Cardiac atrium fibroblast (primary cell): ENCODE results near the gene MED23. TPM values are rescaled to one million over a fixed set of nuclear protein-coding genes. Genes with fewer than 3 reads are reported as not detected.

ENCODE experiments used
- total RNA-seq: library from RNA; depleted of rRNA; stranded (reverse); fragments of >200 nt; gene quantifications from 2 replicates; pipeline ENCODE4 v1.2.3, GENCODE V29; 2015

MED23 gene, protein sequence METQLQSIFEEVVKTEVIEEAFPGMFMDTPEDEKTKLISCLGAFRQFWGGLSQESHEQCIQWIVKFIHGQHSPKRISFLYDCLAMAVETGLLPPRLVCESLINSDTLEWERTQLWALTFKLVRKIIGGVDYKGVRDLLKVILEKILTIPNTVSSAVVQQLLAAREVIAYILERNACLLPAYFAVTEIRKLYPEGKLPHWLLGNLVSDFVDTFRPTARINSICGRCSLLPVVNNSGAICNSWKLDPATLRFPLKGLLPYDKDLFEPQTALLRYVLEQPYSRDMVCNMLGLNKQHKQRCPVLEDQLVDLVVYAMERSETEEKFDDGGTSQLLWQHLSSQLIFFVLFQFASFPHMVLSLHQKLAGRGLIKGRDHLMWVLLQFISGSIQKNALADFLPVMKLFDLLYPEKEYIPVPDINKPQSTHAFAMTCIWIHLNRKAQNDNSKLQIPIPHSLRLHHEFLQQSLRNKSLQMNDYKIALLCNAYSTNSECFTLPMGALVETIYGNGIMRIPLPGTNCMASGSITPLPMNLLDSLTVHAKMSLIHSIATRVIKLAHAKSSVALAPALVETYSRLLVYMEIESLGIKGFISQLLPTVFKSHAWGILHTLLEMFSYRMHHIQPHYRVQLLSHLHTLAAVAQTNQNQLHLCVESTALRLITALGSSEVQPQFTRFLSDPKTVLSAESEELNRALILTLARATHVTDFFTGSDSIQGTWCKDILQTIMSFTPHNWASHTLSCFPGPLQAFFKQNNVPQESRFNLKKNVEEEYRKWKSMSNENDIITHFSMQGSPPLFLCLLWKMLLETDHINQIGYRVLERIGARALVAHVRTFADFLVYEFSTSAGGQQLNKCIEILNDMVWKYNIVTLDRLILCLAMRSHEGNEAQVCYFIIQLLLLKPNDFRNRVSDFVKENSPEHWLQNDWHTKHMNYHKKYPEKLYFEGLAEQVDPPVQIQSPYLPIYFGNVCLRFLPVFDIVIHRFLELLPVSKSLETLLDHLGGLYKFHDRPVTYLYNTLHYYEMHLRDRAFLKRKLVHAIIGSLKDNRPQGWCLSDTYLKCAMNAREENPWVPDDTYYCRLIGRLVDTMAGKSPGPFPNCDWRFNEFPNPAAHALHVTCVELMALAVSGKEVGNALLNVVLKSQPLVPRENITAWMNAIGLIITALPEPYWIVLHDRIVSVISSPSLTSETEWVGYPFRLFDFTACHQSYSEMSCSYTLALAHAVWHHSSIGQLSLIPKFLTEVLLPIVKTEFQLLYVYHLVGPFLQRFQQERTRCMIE (N-terminal part only)
- total RNA-seq: 13.2 and 18.0 TPM in 2 replicates

DNA sequence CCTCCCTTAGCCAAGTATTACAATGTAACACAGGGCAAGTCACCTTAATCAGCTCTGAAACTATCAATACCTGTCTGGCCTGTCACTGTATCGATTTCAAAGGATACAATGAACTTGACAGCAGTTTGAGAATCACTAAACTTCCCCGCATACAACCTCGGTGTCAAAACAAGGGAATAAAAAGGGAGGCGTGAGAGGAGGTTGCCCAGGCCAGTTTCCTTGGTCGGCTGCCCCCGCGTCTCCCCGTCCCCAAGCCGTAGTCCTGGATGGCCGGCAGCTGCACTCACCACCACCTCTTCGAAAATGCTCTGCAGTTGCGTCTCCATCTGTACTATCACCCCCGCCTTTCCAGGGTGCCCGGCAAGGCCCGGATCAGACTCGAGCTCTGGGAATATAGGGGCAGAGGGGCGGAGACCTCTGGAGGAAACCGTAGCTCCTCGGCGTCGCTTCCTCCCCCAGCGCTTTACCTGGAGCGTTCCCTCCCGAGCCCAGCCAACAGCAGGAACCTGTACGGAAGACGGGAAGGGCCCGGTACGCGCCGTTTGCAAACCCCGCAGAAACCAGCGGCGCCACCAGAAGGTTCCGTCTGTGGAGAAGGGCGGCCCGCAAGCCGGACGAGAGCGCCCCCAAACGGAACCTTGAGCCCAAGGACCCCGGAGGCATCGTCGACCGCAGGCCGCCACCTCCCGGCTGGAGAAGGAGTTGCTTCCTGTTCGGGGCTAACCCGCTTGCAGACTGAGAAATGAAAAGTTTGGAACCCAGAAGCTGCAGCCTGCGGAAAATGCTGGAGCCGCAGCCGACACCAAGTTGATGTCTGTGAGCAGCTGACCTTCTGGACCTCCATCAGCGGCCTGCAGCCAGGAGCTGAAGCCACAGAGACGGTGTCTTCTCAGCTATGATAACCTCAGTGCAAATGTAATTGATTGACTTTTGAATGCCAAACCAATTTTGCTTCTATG lies at the start of gene MED23:
Gene MED23, minus strand, starts transcription at position 519 of the 959 bp plus-strand sequence. Its CDS starts 193 bp downstream, at position 326.

GRCh38 chr6:131636880-131637792 lies 9.1 kb upstream of the MED23 start, which contains the start of gene ENPP3:
Gene ENPP3, plus strand, starts transcription at chr6:131637302. Its CDS starts 83 bp downstream, at chr6:131637385.

GRCh38 chr6:131572686-131573415 lies 55.2 kb downstream of the MED23 start, which contains the start of gene ARG1:
Gene ARG1, plus strand, starts transcription at chr6:131573226. Its CDS starts 57 bp downstream, at chr6:131573283.

Other genes starting within 250 kb of the MED23 start
- gene ARG1, start 55.0 kb downstream of the MED23 start, total RNA-seq: not detected in 2 replicates
- gene ENPP3, start 9.1 kb upstream of the MED23 start, total RNA-seq: 0.81 TPM in 1 of 2 replicates, not detected in the other
- gene OR2A4, start 73.2 kb upstream of the MED23 start, total RNA-seq: not detected in 2 replicates
- not detected in 2 replicates for gene CTAGE9, start 82.8 kb upstream of the MED23 start, total RNA-seq
- gene ENPP1, start 179.8 kb upstream of the MED23 start, total RNA-seq: 0.81 and 1.6 TPM in 2 replicates